Kidney (tissue), 14 donors: ENCODE results near the gene MBOAT1. TPM values are rescaled to one million over a fixed set of nuclear protein-coding genes. Genes with fewer than 3 reads are reported as not detected.

Experiments used
- DNase-seq, 5 donors: peaks; one replicate each; pipeline ENCODE4 v3.0.0-alpha.2; 2013 to 2020
- FAIRE-seq: peaks from 2 replicates; lab custom pipeline; 2012; peaks lifted over from hg19 to GRCh38; lab: Jason Lieb, UNC
- H3K27ac ChIP-seq, 2 donors: one replicate each; pipeline ENCODE4 v1.7.0; 2013; ENCODE audit warnings: low read depth in 2 of 2, low read length in 2 of 2, inconsistent platforms in 1 of 2
- H3K27me3 ChIP-seq: one replicate; pipeline ENCODE4 v1.7.1; 2013; ENCODE audit warnings: low read length, inconsistent platforms; ENCODE audit not compliant: control insufficient read depth, insufficient read depth
- H3K36me3 ChIP-seq, 3 donors: one replicate each; pipeline versions ENCODE4 v1.7.0 to v1.7.1; 2013; ENCODE audit warnings: low read length in 3 of 3, control low read depth in 1 of 3, inconsistent platforms in 1 of 3; ENCODE audit not compliant: insufficient read depth in 3 of 3, control insufficient read depth in 2 of 3
- H3K4me1 ChIP-seq, 3 donors: one replicate each; pipeline versions ENCODE4 v1.7.0 to v1.7.1; 2013; ENCODE audit warnings: low read length in 3 of 3, inconsistent platforms in 1 of 3, low read depth in 1 of 3; ENCODE audit not compliant: control insufficient read depth in 2 of 3, insufficient read depth in 2 of 3
- H3K4me3 ChIP-seq, 3 donors: one replicate each; pipeline versions ENCODE4 v1.7.0 to v1.8.1; 2013; ENCODE audit warnings: low read length in 3 of 3, control low read depth in 1 of 3, inconsistent platforms in 1 of 3
- H3K9ac ChIP-seq, 3 donors: one replicate each; pipeline versions ENCODE4 v1.7.0 to v1.7.1; 2013; ENCODE audit warnings: low read length in 3 of 3, control low read depth in 1 of 3, inconsistent platforms in 1 of 3
- H3K9me3 ChIP-seq, 3 donors: one replicate each; pipeline versions ENCODE4 v1.7.0 to v1.7.1; 2013; ENCODE audit warnings: low read length in 3 of 3, control low read depth in 1 of 3, inconsistent platforms in 1 of 3; ENCODE audit not compliant: control insufficient read depth in 2 of 3, insufficient read depth in 1 of 3
- intact Hi-C: fragments of 100-400 bp; cut with DNase I; formaldehyde crosslinking; loops from one replicate; pipeline ENCODE4 v1.11.1; 2022
- polyA plus RNA-seq: library from polyadenylated mRNA; stranded (reverse); fragments of 350-450 nt; fragmentation: Illumina TruSeq; extraction: RNeasy Lipid Tissue Mini Kit (QIAGEN cat#74804); gene quantifications from one replicate; pipeline ENCODE4 v1.2.3, GENCODE V29; 2014; ENCODE audit warnings: low read depth, low replicate concordance; ENCODE audit not compliant: insufficient read depth
- total RNA-seq: library from RNA; stranded (reverse); fragmentation: NEBNext Ultra II Directional; extraction: Animal tissue kit (Norgen Biotek cat#: 25700); gene quantifications from one replicate; pipeline ENCODE4 v1.2.1, GENCODE V29; 2021
- TF ChIP-seq, protein P1 (sequence below): IDR thresholded peaks from 3 replicates; pipeline ENCODE4 v1.5.1; 2012; ENCODE audit warnings: mild to moderate bottlenecking, moderate library complexity, borderline replicate concordance; ENCODE audit not compliant: insufficient read depth; ENCODE audit errors: extremely low read depth
- donor health status: control.
- donor health status: control.
- donor health status: control.
- donor health status: control.
- donor health status: control.
- donor health status: DM: yes; HTN: yes; CAD: no.
- donor health status: Normal renal cell carcinoma (clear cell type).

MBOAT1 gene
- total and polyA plus RNA-seq, 2 donors from 2014 or later = 1.9 to 15.1 TPM

DNA sequence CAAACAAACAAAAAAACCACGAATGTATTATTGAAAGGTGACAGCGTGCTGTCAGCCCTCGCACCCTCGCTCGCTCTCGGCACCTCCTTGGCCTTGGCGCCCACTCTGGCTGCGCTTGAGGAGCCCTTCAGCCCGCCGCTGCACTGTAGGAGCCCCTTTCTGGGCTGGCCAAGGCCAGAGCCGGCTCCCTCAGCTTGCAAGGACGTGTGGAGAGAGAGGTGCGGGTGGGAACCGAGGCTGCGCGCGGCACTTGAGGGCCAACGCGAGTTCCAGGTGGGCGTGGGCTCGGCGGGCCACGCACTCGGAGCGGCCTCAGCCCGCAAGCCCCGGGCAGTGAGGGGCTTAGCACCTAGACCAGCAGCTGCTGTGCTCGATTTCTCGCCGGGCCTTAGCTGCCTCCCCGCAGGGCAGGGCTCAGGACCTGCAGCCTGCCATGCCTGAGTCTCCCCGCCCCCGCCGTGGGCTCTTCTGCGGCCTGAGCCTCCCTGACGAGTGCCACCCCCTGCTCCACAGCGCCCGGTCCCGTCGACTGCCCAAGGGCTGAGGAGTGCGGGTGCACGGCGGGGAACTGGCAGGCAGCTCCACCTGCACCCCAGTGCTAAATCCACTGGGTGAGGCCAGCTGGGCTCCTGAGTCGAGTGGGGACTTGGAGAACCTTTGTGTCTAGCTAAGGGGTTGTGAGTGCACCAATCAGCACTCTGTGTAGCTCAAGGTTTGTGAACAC, 20.9 kb upstream of the MBOAT1 start:
- H3K27me3 ChIP-seq = no peaks in the 10 kb centered on the region
- no peak overlapping the region for H3K27ac ChIP-seq
- H3K9ac ChIP-seq = no peak overlapping the region
- no peaks in the 10 kb centered on the region for H3K4me1 ChIP-seq
- H3K36me3 ChIP-seq = no peaks in the 10 kb centered on the region
- TF ChIP-seq, protein P1, sequence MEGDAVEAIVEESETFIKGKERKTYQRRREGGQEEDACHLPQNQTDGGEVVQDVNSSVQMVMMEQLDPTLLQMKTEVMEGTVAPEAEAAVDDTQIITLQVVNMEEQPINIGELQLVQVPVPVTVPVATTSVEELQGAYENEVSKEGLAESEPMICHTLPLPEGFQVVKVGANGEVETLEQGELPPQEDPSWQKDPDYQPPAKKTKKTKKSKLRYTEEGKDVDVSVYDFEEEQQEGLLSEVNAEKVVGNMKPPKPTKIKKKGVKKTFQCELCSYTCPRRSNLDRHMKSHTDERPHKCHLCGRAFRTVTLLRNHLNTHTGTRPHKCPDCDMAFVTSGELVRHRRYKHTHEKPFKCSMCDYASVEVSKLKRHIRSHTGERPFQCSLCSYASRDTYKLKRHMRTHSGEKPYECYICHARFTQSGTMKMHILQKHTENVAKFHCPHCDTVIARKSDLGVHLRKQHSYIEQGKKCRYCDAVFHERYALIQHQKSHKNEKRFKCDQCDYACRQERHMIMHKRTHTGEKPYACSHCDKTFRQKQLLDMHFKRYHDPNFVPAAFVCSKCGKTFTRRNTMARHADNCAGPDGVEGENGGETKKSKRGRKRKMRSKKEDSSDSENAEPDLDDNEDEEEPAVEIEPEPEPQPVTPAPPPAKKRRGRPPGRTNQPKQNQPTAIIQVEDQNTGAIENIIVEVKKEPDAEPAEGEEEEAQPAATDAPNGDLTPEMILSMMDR = no peak
- H3K9me3 ChIP-seq = no peaks in the 10 kb centered on the region
- FAIRE-seq (no peak), DNase-seq (no peak)
- intact Hi-C loops = no loop called here
- no peak overlapping the region for H3K4me3 ChIP-seq

DNA sequence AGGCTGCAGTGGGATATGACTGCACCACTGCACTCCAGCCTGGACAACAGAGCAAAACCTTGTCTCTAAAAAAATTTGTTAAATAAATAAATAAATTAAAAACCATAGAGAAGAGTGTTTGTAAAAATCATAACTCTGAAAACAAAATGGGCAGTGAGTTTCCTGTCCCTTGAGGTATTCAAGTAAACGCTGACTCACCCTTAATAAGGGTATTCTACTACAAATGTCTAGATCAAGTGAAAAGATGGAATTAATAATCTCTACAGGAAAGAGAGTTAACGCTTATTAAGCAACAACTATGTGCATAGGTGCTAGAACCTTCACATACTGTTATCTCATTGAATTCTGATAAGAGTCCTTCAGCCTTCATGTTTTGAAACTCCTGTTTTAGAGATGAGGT, 19.9 kb upstream of the MBOAT1 start:
- H3K9ac ChIP-seq = no peak overlapping the region
- DNase-seq = no peak
- TF ChIP-seq, protein P1 = no peak
- H3K4me1 ChIP-seq = no peaks in the 10 kb centered on the region
- intact Hi-C loops = no loop called here
- no peak overlapping the region for H3K27ac ChIP-seq
- H3K36me3 ChIP-seq = no peaks in the 10 kb centered on the region
- H3K27me3 ChIP-seq = no peaks in the 10 kb centered on the region
- H3K4me3 ChIP-seq = no peak overlapping the region
- FAIRE-seq = no peak
- no peaks in the 10 kb centered on the region for H3K9me3 ChIP-seq

GRCh38 chr6:20230401-20231119, 18.3 kb upstream of the MBOAT1 start:
- TF ChIP-seq, protein P1 = no peak
- H3K27ac ChIP-seq = no peak overlapping the region
- FAIRE-seq (no peak), DNase-seq (no peak)
- no peaks in the 10 kb centered on the region for H3K9me3 ChIP-seq
- H3K27me3 ChIP-seq = no peaks in the 10 kb centered on the region
- H3K9ac ChIP-seq = no peak overlapping the region
- H3K36me3 ChIP-seq = no peaks in the 10 kb centered on the region
- intact Hi-C loops = no loop called here
- no peak overlapping the region for H3K4me3 ChIP-seq
- H3K4me1 ChIP-seq = no peaks in the 10 kb centered on the region
